Ovary (tissue), 9 donors: ENCODE measurements around the gene CALHM6. TPM values are rescaled to one million over a fixed set of nuclear protein-coding genes. Genes with fewer than 3 reads are reported as not detected.

Source experiments
- DNase-seq, 5 donors: peaks; one replicate each; pipeline ENCODE4 v3.0.0-alpha.2; 2019 to 2020
- H3K27ac ChIP-seq, 2 donors: fragments of 200-600 bp; one replicate each; pipeline versions ENCODE4 v1.5.1 to v1.8.0; 2019 to 2022
- H3K27me3 ChIP-seq: fragments of 200-600 bp; one replicate; pipeline ENCODE4 v1.8.0; 2022
- H3K36me3 ChIP-seq: fragments of 200-600 bp; sonication (generic); one replicate; pipeline ENCODE4 v1.5.1; 2019
- H3K4me1 ChIP-seq: one replicate; pipeline ENCODE4 v1.8.1; 2013; ENCODE audit warnings: mild to moderate bottlenecking, moderate library complexity; ENCODE audit not compliant: insufficient read depth
- H3K4me3 ChIP-seq: fragments of 200-600 bp; sonication (generic); one replicate; pipeline ENCODE4 v1.5.1; 2017
- H3K9me3 ChIP-seq, 2 donors: fragments of 200-600 bp in 1 of 2; sonication (generic) in 1 of 2; one replicate each; pipeline versions ENCODE4 v1.5.1 to v1.8.1; 2013 to 2019; ENCODE audit warnings: mild to moderate bottlenecking in 1 of 2, moderate library complexity in 1 of 2
- CTCF ChIP-seq, 3 donors: fragments of 450-650 bp in 2 of 3; fragments of 200-600 bp in 1 of 3; IDR thresholded peaks; one replicate each; pipeline versions ENCODE4 v1.5.1 to v1.8.0; 2016 to 2022; ENCODE audit warnings: antibody characterized with exemption in 3 of 3, mild to moderate bottlenecking in 1 of 3
- EP300 ChIP-seq: sonication (generic); formaldehyde crosslinking; IDR thresholded peaks from one replicate; pipeline ENCODE4 v1.6.1; 2017; ENCODE audit warnings: antibody characterized with exemption
- POLR2A ChIP-seq: fragments of 450-650 bp; IDR thresholded peaks from one replicate; pipeline ENCODE4 v1.6.1; 2017; ENCODE audit warnings: antibody characterized with exemption, mild to moderate bottlenecking, moderate library complexity
- WGBS, 3 donors: extraction: QIAGEN DNeasy Blood & Tissue Kit in 1 of 3; methylation state at CpG; one replicate each; pipeline versions ENCODE4 v1.1.5 to v1.1.7; 2013 to 2017; 5-methylcytosine and 5-hydroxymethylcytosine counted together
- intact Hi-C, 4 donors: fragments of 100-400 bp; cut with DNase I; formaldehyde crosslinking; loops; one replicate each; pipeline versions ENCODE4 v1.11.0 to v1.15.1; 2022 to 2023
- polyA plus RNA-seq, 2 donors: library from polyadenylated mRNA; stranded (reverse); fragments of 200-250 nt in 1 of 2; fragments of 350-450 nt in 1 of 2; fragmentation: Illumina TruSeq in 1 of 2; extraction: RNeasy Lipid Tissue Mini Kit (QIAGEN cat#74804) in 1 of 2; gene quantifications; one replicate each; pipeline ENCODE4 v1.2.3, GENCODE V29; 2013 to 2014
- total RNA-seq, 7 donors: library from RNA; depleted of rRNA in 2 of 7; stranded (reverse); fragments of >200 nt in 2 of 7; fragmentation: NEBNext Ultra II Directional in 3 of 7; extraction: Animal tissue kit (Norgen Biotek cat#: 25700) in 3 of 7; gene quantifications; one replicate each; pipeline versions ENCODE4 v1.1.0 to v1.2.4, GENCODE V29; 2016 to 2023
- donor health status: DM: no; HTN: no; CAD: no; lungs with moderate emphysema.
- donor health status: DM: no; HTN: no; CAD: no.
- donor health status: Bipolar disorder and iron deficiency.
- donor health status: DM: yes; HTN: yes; CAD: no.
- donor health status: DM: no; HTN: no; CAD: no.
- donor health status: DM: yes; HTN: yes; CAD: no.

Gene CALHM6
- total and polyA plus RNA-seq, 9 donors = 1.6 to 14.0 (median 3.0) TPM

- no peaks in the 10 kb centered on the region for H3K36me3 ChIP-seq
- H3K4me3 ChIP-seq = no peak overlapping the region
- peaks cover 12% of the 10 kb centered on the region for H3K4me1 ChIP-seq
- 97 to 99% (median 98%) methylated on average over 5 of the region's 5 CpGs for whole genome bisulfite sequencing, 3 donors
- DNase-seq = no peak
- intact Hi-C loops = no loop called here
- no peaks in the 10 kb centered on the region for H3K27me3 ChIP-seq
- no peaks in the 10 kb centered on the region for H3K9me3 ChIP-seq
- no peak for TF ChIP-seq EP300
- no peak for TF ChIP-seq POLR2A
- TF ChIP-seq CTCF (IDR thresholded peaks at IDR 0.05) = no peak
- no peak overlapping the region for H3K27ac ChIP-seq
Observed at GRCh38 chr6:116420341-116420740, 40.8 kb upstream of the CALHM6 start.

- no peaks in the 10 kb centered on the region for H3K9me3 ChIP-seq
- intact Hi-C loops = no loop called here
- no peak overlapping the region for H3K4me3 ChIP-seq
- 15 to 22% (median 16%) methylated on average over 3 of the region's 3 CpGs for WGBS, 3 donors
- no peaks in the 10 kb centered on the region for H3K36me3 ChIP-seq
- H3K4me1 ChIP-seq = peaks cover 12% of the 10 kb centered on the region
- H3K27me3 ChIP-seq = no peaks in the 10 kb centered on the region
- no peak for DNase-seq
- no peak overlapping the region for H3K27ac ChIP-seq
- TF ChIP-seq CTCF (IDR thresholded peaks at IDR 0.05) = no peak
- TF ChIP-seq POLR2A = no peak
- no peak for TF ChIP-seq EP300
Observed at GRCh38 chr6:116422238-116422637, 38.9 kb upstream of the CALHM6 start.

- no peak overlapping the region for H3K4me3 ChIP-seq
- no peak for TF ChIP-seq EP300
- no peak for TF ChIP-seq POLR2A
- no peak for TF ChIP-seq CTCF (IDR thresholded peaks at IDR 0.05)
- no peak for DNase-seq
- no peaks in the 10 kb centered on the region for H3K27me3 ChIP-seq
- no peaks in the 10 kb centered on the region for H3K9me3 ChIP-seq
- 92 to 95% (median 92%) methylated on average over 1 of the region's 1 CpG for WGBS, 3 donors
- no peak overlapping the region for H3K27ac ChIP-seq
- intact Hi-C loops = no loop called here
- H3K4me1 ChIP-seq = peaks cover 4% of the 10 kb centered on the region
- no peaks in the 10 kb centered on the region for H3K36me3 ChIP-seq
Observed at GRCh38 chr6:116424001-116424400, 37.2 kb upstream of the CALHM6 start.

GRCh38 chr6:116426551-116426950 lies 34.6 kb upstream of the CALHM6 start:
- H3K9me3 ChIP-seq = no peaks in the 10 kb centered on the region
- H3K27ac ChIP-seq = no peak overlapping the region
- no peak for DNase-seq
- 93 to 96% (median 95%) methylated on average over 3 of the region's 3 CpGs for WGBS, 3 donors
- peaks cover 3% of the 10 kb centered on the region for H3K4me1 ChIP-seq
- no peak for TF ChIP-seq EP300
- TF ChIP-seq CTCF (IDR thresholded peaks at IDR 0.05) = no peak
- no peak for TF ChIP-seq POLR2A
- H3K27me3 ChIP-seq = no peaks in the 10 kb centered on the region
- no peak overlapping the region for H3K4me3 ChIP-seq
- H3K36me3 ChIP-seq = no peaks in the 10 kb centered on the region
- intact Hi-C loops = no loop called here

- no peak overlapping the region for H3K4me3 ChIP-seq
- H3K27ac ChIP-seq = no peak overlapping the region
- no peak for DNase-seq
- intact Hi-C loops = no loop called here
- no peaks in the 10 kb centered on the region for H3K36me3 ChIP-seq
- H3K4me1 ChIP-seq = no peaks in the 10 kb centered on the region
- no peaks in the 10 kb centered on the region for H3K9me3 ChIP-seq
- TF ChIP-seq CTCF (IDR thresholded peaks at IDR 0.05) = no peak
- TF ChIP-seq POLR2A = no peak
- TF ChIP-seq EP300 = no peak
- WGBS, 3 donors = 95 to 100% (median 97%) methylated on average over 2 of the region's 2 CpGs
- H3K27me3 ChIP-seq = no peaks in the 10 kb centered on the region
Observed at GRCh38 chr6:116429111-116429510, 32.1 kb upstream of the CALHM6 start.
